Measurements from ENCODE around the gene TSSK2. TPM values are rescaled to one million over a fixed set of nuclear protein-coding genes. Genes with fewer than 3 reads are reported as not detected.

TSSK2 gene
- total RNA-seq, 1 donor: not detected

- DNase-seq (ENCODE audit: insufficient read length, low spot score, missing footprints): peak; percentile 83
- no peak overlapping the region for H3K27ac ChIP-seq (ENCODE audit: low read depth, low read length)
- peaks cover 31% of the 10 kb centered on the region for H3K27me3 ChIP-seq (ENCODE audit: insufficient read depth, low read length)
- H3K4me1 ChIP-seq (ENCODE audit: insufficient read depth, low read length): peaks cover 28% of the 10 kb centered on the region
- peak overlapping the region; percentile 81 for H3K4me2 ChIP-seq (ENCODE audit: insufficient read depth, low read length)
- peak overlapping the region; percentile 80 for H2AFZ ChIP-seq (ENCODE audit: low read length)
- H3K36me3 ChIP-seq (ENCODE audit: insufficient read depth, low read length): no peaks in the 10 kb centered on the region
- H3K4me3 ChIP-seq (ENCODE audit: insufficient read depth, low read length): peak overlapping the region; percentile 63
- H4K20me1 ChIP-seq (ENCODE audit: insufficient read depth, low read length): peaks cover 16% of the 10 kb centered on the region
- H3K9me3 ChIP-seq (ENCODE audit: low read depth, low read length): no peaks in the 10 kb centered on the region
- peaks cover 41% of the 10 kb centered on the region for H3K79me2 ChIP-seq (ENCODE audit: insufficient read depth, low read length)
- no peak for TF ChIP-seq CTCF (IDR thresholded peaks at IDR 0.05; ENCODE audit: extremely low read depth, low read depth, low read length)
Observed at GRCh38 chr22:19169002-19169946, 38.2 kb downstream of the TSSK2 start.

GRCh38 chr22:19169947-19170318 is 38.8 kb downstream of the TSSK2 start:
- Histone ChIP-seq H3K36me3 (ENCODE audit: insufficient read depth, low read length) (no peaks in the 10 kb centered on the region), H3K4me3 (ENCODE audit: insufficient read depth, low read length) (peak overlapping the region; percentile 63), H3K4me1 (ENCODE audit: insufficient read depth, low read length) (peaks cover 35% of the 10 kb centered on the region), H3K9me3 (ENCODE audit: low read depth, low read length) (no peaks in the 10 kb centered on the region), H3K79me2 (ENCODE audit: insufficient read depth, low read length) (peaks cover 45% of the 10 kb centered on the region), H2AFZ (ENCODE audit: low read length) (peak overlapping the region; percentile 80), H4K20me1 (ENCODE audit: insufficient read depth, low read length) (peaks cover 23% of the 10 kb centered on the region), H3K4me2 (ENCODE audit: insufficient read depth, low read length) (peak overlapping the region; percentile 81), H3K27ac (ENCODE audit: low read depth, low read length) (no peak overlapping the region), H3K27me3 (ENCODE audit: insufficient read depth, low read length) (peaks cover 31% of the 10 kb centered on the region)
- peak; percentile 42 for DNase-seq (ENCODE audit: insufficient read length, low spot score, missing footprints)
- TF ChIP-seq CTCF (IDR thresholded peaks at IDR 0.05; ENCODE audit: extremely low read depth, low read depth, low read length): no peak

GRCh38 chr22:19172213-19173046 is 41.3 kb downstream of the TSSK2 start:
- H3K4me3 ChIP-seq (ENCODE audit: insufficient read depth, low read length): peak overlapping the region; percentile 99
- H2AFZ ChIP-seq (ENCODE audit: low read length): peak overlapping the region; percentile 95
- peaks cover 40% of the 10 kb centered on the region for H4K20me1 ChIP-seq (ENCODE audit: insufficient read depth, low read length)
- peaks cover 39% of the 10 kb centered on the region for H3K4me1 ChIP-seq (ENCODE audit: insufficient read depth, low read length)
- H3K79me2 ChIP-seq (ENCODE audit: insufficient read depth, low read length): peaks cover 69% of the 10 kb centered on the region
- peak overlapping the region; percentile 93 for H3K4me2 ChIP-seq (ENCODE audit: insufficient read depth, low read length)
- H3K27me3 ChIP-seq (ENCODE audit: insufficient read depth, low read length): peaks cover 21% of the 10 kb centered on the region
- peak overlapping the region; percentile 90 for H3K27ac ChIP-seq (ENCODE audit: low read depth, low read length)
- TF ChIP-seq CTCF (IDR thresholded peaks at IDR 0.05; ENCODE audit: extremely low read depth, low read depth, low read length): no peak
- H3K9me3 ChIP-seq (ENCODE audit: low read depth, low read length): no peaks in the 10 kb centered on the region
- peaks cover 3% of the 10 kb centered on the region for H3K36me3 ChIP-seq (ENCODE audit: insufficient read depth, low read length)
- peak; percentile 56 for DNase-seq (ENCODE audit: insufficient read length, low spot score, missing footprints)

Data from osteoblast (primary cell).